PC-9 (cell line): ENCODE results near the gene METRN. TPM values are rescaled to one million over a fixed set of nuclear protein-coding genes. Genes with fewer than 3 reads are reported as not detected.

Source experiments
- BruUV-seq: library from RNA; stranded (reverse); fragments of 400-500 nt; replicated peaks from 2 replicates; lab custom pipeline; 2021; lab: Mats Ljungman, UMichigan
- CTCF ChIA-PET: fragments of 300-600 bp; sonication (Branson Sonifier 250); formaldehyde crosslinking; loops from one replicate; lab custom pipeline; 2022; ENCODE audit warnings: antibody characterized with exemption; lab: Charles Lee
- POLR2A ChIA-PET: fragments of 300-600 bp; sonication (Branson Sonifier 250); formaldehyde crosslinking; loops from one replicate; lab custom pipeline; 2022; ENCODE audit warnings: antibody characterized with exemption; ENCODE audit not compliant: unreplicated experiment; lab: Charles Lee
- DNase-seq, 2 experiments: peaks; one replicate each; pipeline versions ENCODE4 v3.0.0 to v3.0.0-alpha.2; 2015 to 2022; ENCODE audit warnings: mixed read lengths in 1 of 2
- H2AFZ ChIP-seq: fragments of 200-600 bp; sonication (generic); 2 replicates; pipeline ENCODE4 v1.8.1; 2017; ENCODE audit warnings: antibody characterized with exemption
- H3F3A ChIP-seq: fragments of 200-600 bp; sonication (generic); 2 replicates; pipeline ENCODE4 v1.8.1; 2017; ENCODE audit warnings: antibody characterized with exemption, mild to moderate bottlenecking, low read depth; ENCODE audit not compliant: insufficient read depth
- H3K27ac ChIP-seq: fragments of 200-600 bp; sonication (generic); 2 replicates; pipeline ENCODE4 v1.6.1; 2016; ENCODE audit warnings: mixed run types
- H3K27me3 ChIP-seq: fragments of 200-600 bp; sonication (generic); 2 replicates; pipeline ENCODE4 v1.6.1; 2016; ENCODE audit warnings: low read depth, mixed run types; ENCODE audit not compliant: insufficient read depth
- H3K36me3 ChIP-seq: fragments of 200-600 bp; sonication (generic); 2 replicates; pipeline ENCODE4 v1.6.1; 2016; ENCODE audit warnings: low read depth, mixed run types
- H3K4me1 ChIP-seq: fragments of 200-600 bp; sonication (generic); replicated peaks from 2 replicates; pipeline ENCODE4 v1.6.1; 2016; ENCODE audit warnings: mixed run types; ENCODE audit not compliant: insufficient read depth
- H3K4me2 ChIP-seq: fragments of 200-600 bp; sonication (generic); 2 replicates; pipeline ENCODE4 v1.6.1; 2017; ENCODE audit warnings: mixed run types
- H3K4me3 ChIP-seq: fragments of 200-600 bp; sonication (generic); 2 replicates; pipeline ENCODE4 v1.6.1; 2016; ENCODE audit warnings: mixed run types
- H3K79me2 ChIP-seq: fragments of 200-600 bp; sonication (generic); 2 replicates; pipeline ENCODE4 v1.6.1; 2017; ENCODE audit warnings: low read depth, mixed run types
- H3K9me2 ChIP-seq: fragments of 200-600 bp; sonication (generic); 2 replicates; pipeline ENCODE4 v1.8.1; 2017; ENCODE audit warnings: mild to moderate bottlenecking; ENCODE audit not compliant: insufficient read depth
- H3K9me3 ChIP-seq: fragments of 200-600 bp; sonication (generic); 2 replicates; pipeline ENCODE4 v1.8.1; 2016; ENCODE audit warnings: low read depth; ENCODE audit not compliant: insufficient read depth
- H4K20me1 ChIP-seq: fragments of 200-600 bp; sonication (generic); 2 replicates; pipeline ENCODE4 v1.8.1; 2017; ENCODE audit not compliant: insufficient read depth
- EZH2 ChIP-seq: fragments of 200-600 bp; sonication (generic); IDR thresholded peaks from 2 replicates; pipeline ENCODE4 v1.8.0; 2017; ENCODE audit warnings: antibody characterized with exemption, low read depth
- intact Hi-C: fragments of 100-400 bp; cut with micrococcal nuclease; formaldehyde crosslinking; loops from one replicate; pipeline ENCODE4 v1.10.0; 2022; ENCODE audit not compliant: unreplicated experiment
- total RNA-seq: library from RNA; stranded (reverse); gene quantifications from 2 replicates; pipeline ENCODE4 v1.2.3, GENCODE V29; 2021
- TF ChIP-seq, protein P1 (sequence below): fragments of 200-600 bp; sonication (generic); conservative IDR thresholded peaks from 2 replicates; pipeline ENCODE4 v1.6.1; 2017; ENCODE audit warnings: mixed run types, antibody characterized with exemption, mild to moderate bottlenecking, moderate library complexity

Gene METRN
- total RNA-seq, 1 experiment from 2014 or later = 77.5 TPM

DNA sequence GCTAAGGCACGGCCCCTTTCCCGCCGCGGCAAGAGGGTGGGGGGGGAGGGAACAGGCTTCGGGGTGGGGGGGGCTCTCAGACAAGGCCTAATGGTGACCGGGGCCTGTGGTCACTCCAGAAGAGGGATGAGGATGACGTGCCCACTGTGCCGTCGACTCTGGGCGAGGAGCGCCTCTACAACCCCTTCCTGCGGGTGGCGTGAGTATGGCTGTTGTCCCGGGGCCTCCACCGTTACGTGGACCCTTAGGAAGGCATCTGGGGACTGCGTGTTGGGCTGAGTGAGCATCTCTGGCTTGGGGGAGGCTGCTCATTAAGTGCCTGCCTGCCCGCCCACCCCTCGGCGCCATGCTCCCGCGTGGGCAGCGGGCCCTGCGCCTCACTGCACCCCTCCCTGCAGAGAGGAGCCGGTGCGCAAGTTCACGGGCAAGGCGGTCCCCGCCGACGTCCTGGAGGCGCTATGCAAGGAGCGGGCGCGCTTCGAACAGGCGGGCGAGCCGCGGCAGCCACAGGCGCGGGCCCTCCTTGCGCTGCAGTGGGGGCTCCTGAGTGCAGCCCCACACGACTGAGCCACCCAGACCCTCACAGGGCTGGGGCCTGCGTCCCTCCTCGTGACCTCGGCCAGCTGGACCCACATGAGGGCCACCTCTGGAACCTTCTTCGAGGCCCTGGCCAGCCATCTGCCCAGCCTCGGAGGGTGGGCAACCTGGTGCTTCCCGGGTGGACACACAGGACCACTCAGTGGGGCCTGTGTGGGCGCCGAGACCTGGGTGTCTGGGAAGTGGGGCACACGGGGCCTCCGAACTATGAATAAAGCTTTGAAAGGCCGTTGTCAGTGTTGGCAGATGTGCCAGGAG lies 14.2 kb downstream of the METRN start:
- Histone ChIP-seq H3K4me2 (peak overlapping the region; percentile 99), H3K9me2 (no peaks in the 10 kb centered on the region), H3K4me3 (no peak overlapping the region; the same call in 1 of the 2 replicates), H4K20me1 (peaks cover 4% of the 10 kb centered on the region; the same call in 1 of the 2 replicates), H3K27ac (no peak overlapping the region), H3K27me3 (no peaks in the 10 kb centered on the region), H3K36me3 (no peaks in the 10 kb centered on the region), H3F3A (peaks cover 25% of the 10 kb centered on the region), H3K79me2 (no peaks in the 10 kb centered on the region), H3K9me3 (no peaks in the 10 kb centered on the region), H2AFZ (no peak overlapping the region), H3K4me1 (no peaks in the 10 kb centered on the region)
- POLR2A ChIA-PET = no interaction called here
- TF ChIP-seq EZH2 = no peak
- TF ChIP-seq, protein P1, sequence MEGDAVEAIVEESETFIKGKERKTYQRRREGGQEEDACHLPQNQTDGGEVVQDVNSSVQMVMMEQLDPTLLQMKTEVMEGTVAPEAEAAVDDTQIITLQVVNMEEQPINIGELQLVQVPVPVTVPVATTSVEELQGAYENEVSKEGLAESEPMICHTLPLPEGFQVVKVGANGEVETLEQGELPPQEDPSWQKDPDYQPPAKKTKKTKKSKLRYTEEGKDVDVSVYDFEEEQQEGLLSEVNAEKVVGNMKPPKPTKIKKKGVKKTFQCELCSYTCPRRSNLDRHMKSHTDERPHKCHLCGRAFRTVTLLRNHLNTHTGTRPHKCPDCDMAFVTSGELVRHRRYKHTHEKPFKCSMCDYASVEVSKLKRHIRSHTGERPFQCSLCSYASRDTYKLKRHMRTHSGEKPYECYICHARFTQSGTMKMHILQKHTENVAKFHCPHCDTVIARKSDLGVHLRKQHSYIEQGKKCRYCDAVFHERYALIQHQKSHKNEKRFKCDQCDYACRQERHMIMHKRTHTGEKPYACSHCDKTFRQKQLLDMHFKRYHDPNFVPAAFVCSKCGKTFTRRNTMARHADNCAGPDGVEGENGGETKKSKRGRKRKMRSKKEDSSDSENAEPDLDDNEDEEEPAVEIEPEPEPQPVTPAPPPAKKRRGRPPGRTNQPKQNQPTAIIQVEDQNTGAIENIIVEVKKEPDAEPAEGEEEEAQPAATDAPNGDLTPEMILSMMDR = no peak
- CTCF ChIA-PET = no interaction called here
- BruUV-seq = no TSS peak
- DNase-seq = peak in 1 of 2 experiments; percentile 29
- intact Hi-C loops = loop anchor here (1.0 kb wide), 1 partner anchor 11 kb away; the partner anchor contains the start of gene CIAO3

DNA sequence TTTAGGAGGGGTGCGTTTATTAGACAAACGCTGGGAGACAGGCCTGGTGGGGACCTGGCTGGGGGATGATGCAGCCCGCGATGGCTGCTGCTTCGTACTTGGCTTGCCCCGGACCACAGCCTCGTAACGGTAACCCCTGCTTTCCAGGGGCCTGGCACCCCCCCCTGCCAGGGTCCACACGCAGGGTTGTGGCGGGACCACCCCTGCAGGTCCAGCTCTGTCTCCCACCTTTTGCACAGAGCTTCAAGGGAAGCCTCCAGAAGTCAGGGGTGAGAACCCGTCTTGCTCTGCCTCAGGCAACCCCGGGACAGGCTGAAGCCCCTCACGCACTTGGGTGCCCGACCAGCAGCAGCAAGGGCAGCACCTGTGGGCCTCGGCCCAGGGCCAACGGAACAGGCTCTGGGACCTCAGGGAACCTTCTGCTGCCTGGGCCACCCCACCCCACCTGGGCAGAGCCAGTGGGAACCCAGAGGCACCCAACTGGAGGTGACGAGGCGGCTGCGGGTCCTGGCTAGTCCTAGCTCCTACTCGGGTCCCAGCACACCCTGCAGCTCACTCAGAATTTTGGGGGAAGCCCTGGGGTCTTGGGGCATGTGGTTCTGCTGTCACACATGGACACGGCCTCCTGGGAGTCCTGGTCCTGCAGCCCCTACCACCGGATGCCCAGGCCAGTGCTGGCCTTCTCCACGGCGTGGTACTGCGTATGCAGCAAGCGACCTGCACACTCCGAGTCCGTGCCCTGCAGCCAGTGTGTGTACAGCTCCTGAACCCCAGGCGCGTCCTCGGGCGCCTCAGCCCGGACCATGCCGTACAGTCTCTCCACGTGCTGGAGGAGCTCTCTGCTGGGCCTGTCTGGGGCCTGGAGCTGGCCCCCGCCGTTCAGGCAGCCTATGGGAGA lies 15.1 kb downstream of the METRN start:
- H3K4me1 ChIP-seq = no peaks in the 10 kb centered on the region
- H3K9me2 ChIP-seq = no peaks in the 10 kb centered on the region
- H3K4me2 ChIP-seq = no peak overlapping the region
- H3F3A ChIP-seq = peaks cover 24% of the 10 kb centered on the region
- no peaks in the 10 kb centered on the region for H3K79me2 ChIP-seq
- ChIA-PET POLR2A (no interaction called here), CTCF (no interaction called here)
- intact Hi-C loops = no loop called here
- no peaks in the 10 kb centered on the region for H3K36me3 ChIP-seq
- H3K9me3 ChIP-seq = no peaks in the 10 kb centered on the region
- TF ChIP-seq, protein P1 = no peak
- TF ChIP-seq EZH2 = no peak
- H3K4me3 ChIP-seq = no peak overlapping the region
- peak in 1 of 2 experiments; percentile 19 for DNase-seq
- H3K27ac ChIP-seq = no peak overlapping the region
- H4K20me1 ChIP-seq = peaks cover 4% of the 10 kb centered on the region; the same call in 1 of the 2 replicates
- no peaks in the 10 kb centered on the region for H3K27me3 ChIP-seq
- no TSS peak for BruUV-seq
- no peak overlapping the region for H2AFZ ChIP-seq

DNA sequence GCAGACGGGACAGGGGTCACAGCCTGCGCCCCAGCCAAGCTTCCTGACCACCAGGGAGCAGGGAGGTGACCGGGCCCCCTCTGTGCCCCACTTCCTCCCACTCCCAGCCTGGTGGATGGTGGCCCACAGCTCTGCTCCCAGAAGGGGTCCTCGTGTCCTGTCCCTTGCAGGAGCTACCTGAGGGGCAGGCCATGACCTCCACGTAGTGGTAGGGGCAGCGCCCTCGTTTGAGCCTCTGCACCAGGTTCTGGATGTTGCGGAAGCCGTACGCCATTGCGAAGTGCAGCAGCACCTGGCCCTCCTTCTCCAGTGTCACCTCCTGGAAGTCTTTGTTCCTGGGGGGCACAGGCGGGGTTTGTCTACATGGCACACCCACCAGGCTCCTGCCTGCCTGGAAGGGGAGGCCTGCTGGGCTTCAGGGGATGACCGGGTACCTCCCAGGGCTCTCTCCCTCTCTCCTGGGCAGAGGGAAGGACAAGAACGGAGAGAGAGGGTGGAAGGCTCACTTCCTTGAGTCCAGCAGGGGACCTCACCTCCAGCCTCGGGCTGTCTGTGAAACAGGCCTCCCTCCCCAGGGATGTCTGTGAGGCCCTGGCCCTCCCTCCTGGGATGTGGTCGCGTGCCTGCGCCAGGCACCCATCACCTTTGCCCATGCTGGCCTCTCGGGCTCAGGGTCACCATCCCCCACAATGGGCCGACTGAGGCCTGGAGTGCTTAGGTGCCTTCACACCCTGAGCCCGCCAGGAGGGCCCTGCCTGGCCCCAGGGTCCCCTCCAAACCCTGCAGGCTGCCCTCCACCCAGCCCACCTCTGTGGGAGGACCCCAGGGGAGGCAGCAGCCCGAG lies 16.0 kb downstream of the METRN start:
- H3K4me2 ChIP-seq = no peak overlapping the region
- ChIA-PET POLR2A (no interaction called here), CTCF (no interaction called here)
- H3K4me1 ChIP-seq = no peaks in the 10 kb centered on the region
- peak in 1 of 2 experiments; percentile 30 for DNase-seq
- BruUV-seq = no TSS peak
- no peaks in the 10 kb centered on the region for H3K27me3 ChIP-seq
- H3F3A ChIP-seq = peaks cover 15% of the 10 kb centered on the region
- H3K36me3 ChIP-seq = no peaks in the 10 kb centered on the region
- H3K9me3 ChIP-seq = no peaks in the 10 kb centered on the region
- TF ChIP-seq, protein P1 = no peak
- no peak for TF ChIP-seq EZH2
- H3K79me2 ChIP-seq = no peaks in the 10 kb centered on the region
- no peaks in the 10 kb centered on the region for H3K9me2 ChIP-seq
- H2AFZ ChIP-seq = no peak overlapping the region
- H3K4me3 ChIP-seq = no peak overlapping the region
- H4K20me1 ChIP-seq = peaks cover 4% of the 10 kb centered on the region; the same call in 1 of the 2 replicates
- intact Hi-C loops = no loop called here
- H3K27ac ChIP-seq = no peak overlapping the region
